ENCODE measurements around the gene FXYD1. TPM values are rescaled to one million over a fixed set of nuclear protein-coding genes. Genes with fewer than 3 reads are reported as not detected.
A peak's percentile ranks its signal among the peaks of the same experiment; 100 is the strongest.
"Not testable (repeated sequence)": the region's sequence is repeated elsewhere in the genome, so short reads cannot be mapped to it uniquely, and the experiment has no call there.

The FXYD1 gene
- total RNA-seq, 1 donor from 2014 or later: 280 TPM

GRCh38 chr19:35140962-35141836 is 2.6 kb downstream of the FXYD1 start:
- DNase-seq (ENCODE audit: low spot score): peak; percentile 94
- peak; percentile 63 for ATAC-seq

GRCh38 chr19:35141837-35142605 is 3.4 kb downstream of the FXYD1 start:
- no peak for ATAC-seq

DNA sequence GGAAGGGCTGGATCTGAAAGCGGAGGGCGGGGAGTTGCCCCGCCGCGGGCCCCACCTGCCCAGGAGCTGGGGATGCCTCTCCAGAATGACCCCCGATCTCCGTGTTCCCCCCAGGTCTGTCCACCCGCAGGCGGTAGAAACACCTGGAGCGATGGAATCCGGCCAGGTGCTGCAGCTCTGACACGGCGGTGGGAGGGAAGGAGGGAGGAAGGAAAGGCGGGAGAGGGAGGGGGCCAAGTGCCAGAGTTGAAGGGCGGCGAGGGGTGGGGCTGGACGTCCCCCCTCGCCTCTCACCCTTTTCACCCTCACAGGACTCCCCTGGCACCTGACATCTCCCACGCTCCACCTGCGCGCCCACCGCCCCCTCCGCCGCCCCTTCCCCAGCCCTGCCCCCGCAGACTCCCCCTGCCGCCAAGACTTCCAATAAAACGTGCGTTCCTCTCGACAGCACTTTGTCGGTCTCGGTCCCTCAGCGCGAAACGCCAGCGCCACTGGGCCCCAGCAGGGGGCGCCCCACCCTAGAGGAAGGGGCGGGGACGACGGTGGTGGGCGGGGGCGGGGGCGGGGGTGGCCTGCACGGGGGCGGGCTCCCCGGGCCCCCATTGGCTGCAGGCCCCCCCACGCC is 4.1 kb downstream of the FXYD1 start:
- no peak for DNase-seq (ENCODE audit: low spot score)
- no peak for ATAC-seq

More at GRCh38 chr19:35141837-35142605, 3.4 kb downstream of the FXYD1 start:
- no peak for DNase-seq (ENCODE audit: low spot score)

GRCh38 chr19:35143231-35143715 is 4.6 kb downstream of the FXYD1 start, which contains the start of gene FXYD7:
TSS of gene FXYD7 (plus strand) at chr19:35143255. CDS start at chr19:35143334, 79 bp downstream.
- ATAC-seq (no peak), DNase-seq (ENCODE audit: low spot score) (no peak)

- DNase-seq (ENCODE audit: low spot score): no peak
These were observed 5.2 kb downstream of the FXYD1 start for GRCh38 chr19:35143818-35144217.

GRCh38 chr19:35144259-35144599 is 5.6 kb downstream of the FXYD1 start:
- no peak for DNase-seq (ENCODE audit: low spot score)
- ATAC-seq: no peak

More at GRCh38 chr19:35143818-35144217, 5.2 kb downstream of the FXYD1 start:
- no peak for ATAC-seq

GRCh38 chr19:35144600-35145436 is 6.2 kb downstream of the FXYD1 start:
- ATAC-seq (no peak), DNase-seq (ENCODE audit: low spot score) (no peak)

GRCh38 chr19:35146746-35147459 is 8.3 kb downstream of the FXYD1 start:
- ATAC-seq (peak; percentile 29), DNase-seq (ENCODE audit: low spot score) (no peak)

- ATAC-seq (no peak), DNase-seq (ENCODE audit: low spot score) (no peak)
These were observed 10.8 kb downstream of the FXYD1 start for GRCh38 chr19:35149463-35149862.

DNA sequence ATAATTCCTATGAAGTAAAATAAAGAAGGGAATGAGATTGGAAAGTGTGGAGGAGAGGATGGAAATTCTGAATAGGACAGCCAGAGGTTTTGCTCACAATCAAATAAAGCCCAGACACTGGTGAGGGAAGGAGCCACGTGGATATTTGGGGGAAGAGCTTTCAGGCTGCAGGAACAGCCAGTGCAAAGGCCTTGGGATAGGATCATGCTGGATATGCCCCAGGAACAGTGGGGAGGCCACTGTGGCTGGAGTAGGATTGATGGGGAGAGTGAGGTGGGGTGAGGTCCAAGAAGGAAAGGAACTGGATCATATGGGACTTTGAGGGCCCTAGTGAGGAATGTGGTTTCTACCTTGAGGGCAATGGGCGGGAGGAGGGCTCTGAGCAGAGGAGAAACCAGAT is 11.8 kb downstream of the FXYD1 start:
- DNase-seq (ENCODE audit: low spot score) (no peak), ATAC-seq (no peak)

GRCh38 chr19:35151273-35152065 is 12.8 kb downstream of the FXYD1 start:
- no peak for DNase-seq (ENCODE audit: low spot score)
- ATAC-seq: no peak

- not testable (repeated sequence) for DNase-seq (ENCODE audit: low spot score); ATAC-seq
These were observed 14.5 kb downstream of the FXYD1 start for GRCh38 chr19:35153129-35153522.

GRCh38 chr19:35153701-35154524 is 15.3 kb downstream of the FXYD1 start:
- no peak for DNase-seq (ENCODE audit: low spot score)

GRCh38 chr19:35154525-35155406 is 16.1 kb downstream of the FXYD1 start, which contains the start of gene FXYD5:
TSS of gene FXYD5 (plus strand) at chr19:35154735. CDS start at chr19:35155551, 816 bp downstream.
- ATAC-seq: peak; percentile 76
- peak; percentile 61 for DNase-seq (ENCODE audit: low spot score)

More at GRCh38 chr19:35153701-35154524, 15.3 kb downstream of the FXYD1 start:
- peak; percentile 43 for ATAC-seq

- no peak for DNase-seq (ENCODE audit: low spot score)
- no peak for ATAC-seq
These were observed 16.8 kb downstream of the FXYD1 start for GRCh38 chr19:35155441-35155840.

DNA sequence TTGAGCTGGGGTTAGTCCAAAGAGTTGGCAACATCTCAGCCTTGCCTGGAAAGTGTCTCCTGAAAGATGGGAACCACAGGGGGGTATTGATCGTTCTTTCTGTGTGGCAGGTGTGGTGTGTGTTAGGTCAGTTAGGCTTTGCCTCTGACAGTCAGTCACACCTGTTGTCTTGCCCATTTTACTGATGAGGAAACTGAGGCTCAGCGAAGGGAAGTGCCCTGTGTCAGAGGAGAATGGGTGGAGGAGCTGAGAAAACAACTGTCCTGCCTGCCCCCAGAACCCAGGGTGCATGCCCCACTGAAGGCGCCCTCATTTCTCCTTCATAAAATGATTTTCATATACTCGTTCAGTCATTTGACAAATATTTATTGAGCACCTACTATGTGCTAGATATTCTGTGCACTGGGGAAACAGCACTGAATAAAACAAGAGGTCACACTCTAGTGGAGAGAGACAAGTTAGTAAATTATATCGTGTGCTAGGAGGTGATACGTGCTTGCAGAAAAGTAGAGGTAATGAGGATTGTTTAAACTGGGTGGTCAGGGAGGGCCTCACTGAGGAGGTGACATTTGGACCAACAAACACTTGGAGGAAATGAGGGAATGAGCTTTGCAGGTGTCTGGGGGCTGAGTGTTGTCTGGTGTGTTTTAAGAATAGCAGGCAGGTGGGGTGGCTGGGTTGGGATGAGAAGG is 17.5 kb downstream of the FXYD1 start:
- ATAC-seq (no peak), DNase-seq (ENCODE audit: low spot score) (no peak)

All from left lobe of liver (tissue), 2 donors.